Ectodermal cell (in vitro differentiated cells): ENCODE results near the gene GALNT18.

Source experiments
- H3K27ac ChIP-seq: 2 replicates; pipeline ENCODE4 v1.7.0; 2013; ENCODE audit warnings: mild to moderate bottlenecking, low read depth, low read length; ENCODE audit not compliant: insufficient read depth, poor library complexity, severe bottlenecking
- H3K27me3 ChIP-seq: 2 replicates; pipeline ENCODE4 v1.7.0; 2013; ENCODE audit warnings: mild to moderate bottlenecking, low read length; ENCODE audit not compliant: insufficient read depth, control insufficient read depth, poor library complexity, severe bottlenecking
- H3K36me3 ChIP-seq: one replicate; pipeline ENCODE4 v1.7.0; 2013; ENCODE audit warnings: low read length; ENCODE audit not compliant: control insufficient read depth, insufficient read depth
- H3K4me1 ChIP-seq: one replicate; pipeline ENCODE4 v1.7.0; 2013; ENCODE audit warnings: low read length; ENCODE audit not compliant: control insufficient read depth, insufficient read depth
- H3K4me3 ChIP-seq: 2 replicates; pipeline ENCODE4 v1.7.0; 2013; ENCODE audit warnings: low read depth, low read length, control low read depth; ENCODE audit not compliant: insufficient read depth
- H3K9me3 ChIP-seq: 2 replicates; pipeline ENCODE4 v1.7.0; 2013; ENCODE audit warnings: mild to moderate bottlenecking, low read length, moderate library complexity; ENCODE audit not compliant: control insufficient read depth
- WGBS, 2 experiments: methylation state at CpG; one replicate each; pipeline ENCODE4 v1.1.7; 2013; ENCODE audit warnings: missing lambda C conversion rate in 2 of 2; 5-methylcytosine and 5-hydroxymethylcytosine counted together

GALNT18 gene

GRCh38 chr11:11491589-11491988, 130.2 kb downstream of the GALNT18 start:
- 87 to 93% methylated on average over 4 of the region's 4 CpGs for WGBS, 2 experiments

GRCh38 chr11:11491014-11491413, 130.8 kb downstream of the GALNT18 start:
- WGBS, 2 experiments = 85 to 88% methylated on average over 2 of the region's 2 CpGs
- no peaks in the 10 kb centered on the region for H3K4me1 ChIP-seq

More at GRCh38 chr11:11491589-11491988, 130.2 kb downstream of the GALNT18 start:
- no peaks in the 10 kb centered on the region for H3K4me1 ChIP-seq
- no peak overlapping the region for H3K27ac ChIP-seq
- no peaks in the 10 kb centered on the region for H3K27me3 ChIP-seq
- no peaks in the 10 kb centered on the region for H3K9me3 ChIP-seq
- H3K36me3 ChIP-seq = no peaks in the 10 kb centered on the region
- no peak overlapping the region for H3K4me3 ChIP-seq

GRCh38 chr11:11486423-11486822, 135.4 kb downstream of the GALNT18 start:
- 93 to 94% methylated on average over 3 of the region's 3 CpGs for WGBS, 2 experiments
- Histone ChIP-seq H3K4me3 (no peak overlapping the region), H3K27me3 (no peaks in the 10 kb centered on the region), H3K4me1 (no peaks in the 10 kb centered on the region), H3K36me3 (no peaks in the 10 kb centered on the region), H3K9me3 (no peaks in the 10 kb centered on the region), H3K27ac (no peak overlapping the region)

More at GRCh38 chr11:11491014-11491413, 130.8 kb downstream of the GALNT18 start:
- Histone ChIP-seq H3K4me3 (no peak overlapping the region), H3K27me3 (no peaks in the 10 kb centered on the region), H3K27ac (no peak overlapping the region), H3K36me3 (no peaks in the 10 kb centered on the region), H3K9me3 (no peaks in the 10 kb centered on the region)

GRCh38 chr11:11486002-11486401, 135.8 kb downstream of the GALNT18 start:
- Histone ChIP-seq H3K4me3 (no peak overlapping the region), H3K36me3 (no peaks in the 10 kb centered on the region), H3K27ac (no peak overlapping the region), H3K27me3 (no peaks in the 10 kb centered on the region), H3K4me1 (peaks cover 2% of the 10 kb centered on the region), H3K9me3 (no peaks in the 10 kb centered on the region)
- WGBS, 2 experiments = 92 to 93% methylated on average over 3 of the region's 3 CpGs

GRCh38 chr11:11483627-11484026, 138.2 kb downstream of the GALNT18 start:
- Histone ChIP-seq H3K4me1 (peaks cover 5% of the 10 kb centered on the region), H3K9me3 (no peaks in the 10 kb centered on the region), H3K4me3 (no peak overlapping the region), H3K27me3 (no peaks in the 10 kb centered on the region), H3K36me3 (no peaks in the 10 kb centered on the region), H3K27ac (no peak overlapping the region)
- WGBS, 2 experiments = 93 to 94% methylated on average over 11 of the region's 11 CpGs

GRCh38 chr11:11482730-11483129, 139.1 kb downstream of the GALNT18 start:
- H3K4me3 ChIP-seq = no peak overlapping the region
- H3K4me1 ChIP-seq = peaks cover 5% of the 10 kb centered on the region
- H3K27ac ChIP-seq = no peak overlapping the region
- H3K36me3 ChIP-seq = no peaks in the 10 kb centered on the region
- H3K27me3 ChIP-seq = no peaks in the 10 kb centered on the region
- 80% methylated on average over 3 of the region's 3 CpGs for WGBS, 2 experiments
- H3K9me3 ChIP-seq = no peaks in the 10 kb centered on the region

- 83 to 87% methylated on average over 4 of the region's 4 CpGs for WGBS, 2 experiments
- H3K4me1 ChIP-seq = peaks cover 8% of the 10 kb centered on the region
- no peaks in the 10 kb centered on the region for H3K36me3 ChIP-seq
- H3K9me3 ChIP-seq = no peaks in the 10 kb centered on the region
- no peak overlapping the region for H3K4me3 ChIP-seq
- no peak overlapping the region for H3K27ac ChIP-seq
- H3K27me3 ChIP-seq = no peaks in the 10 kb centered on the region
These were observed 140.4 kb downstream of the GALNT18 start for GRCh38 chr11:11481371-11481770.

GRCh38 chr11:11480971-11481370, 140.8 kb downstream of the GALNT18 start:
- Histone ChIP-seq H3K36me3 (no peaks in the 10 kb centered on the region), H3K27me3 (no peaks in the 10 kb centered on the region), H3K9me3 (no peaks in the 10 kb centered on the region), H3K4me3 (no peak overlapping the region), H3K27ac (no peak overlapping the region), H3K4me1 (peaks cover 12% of the 10 kb centered on the region)
- WGBS, 2 experiments = 92 to 94% methylated on average over 2 of the region's 3 CpGs

- no peaks in the 10 kb centered on the region for H3K27me3 ChIP-seq
- no peaks in the 10 kb centered on the region for H3K36me3 ChIP-seq
- no peak overlapping the region for H3K27ac ChIP-seq
- H3K4me3 ChIP-seq = no peak overlapping the region
- WGBS, 2 experiments = 56 to 60% methylated on average over 12 of the region's 12 CpGs
- H3K9me3 ChIP-seq = no peaks in the 10 kb centered on the region
- peaks cover 12% of the 10 kb centered on the region for H3K4me1 ChIP-seq
These were observed 143.1 kb downstream of the GALNT18 start for GRCh38 chr11:11478687-11479086.

- WGBS, 2 experiments = 50 to 79% methylated on average over 1 to 2 of the region's 2 CpGs
- no peaks in the 10 kb centered on the region for H3K9me3 ChIP-seq
These were observed 143.9 kb downstream of the GALNT18 start for GRCh38 chr11:11477695-11478420.

More at GRCh38 chr11:11477695-11478420, 143.9 kb downstream of the GALNT18 start:
- Histone ChIP-seq H3K36me3 (no peaks in the 10 kb centered on the region), H3K27ac (no peak overlapping the region), H3K4me1 (peaks cover 12% of the 10 kb centered on the region), H3K4me3 (no peak overlapping the region), H3K27me3 (no peaks in the 10 kb centered on the region)
